Smooth muscle cell (in vitro differentiated cells): ENCODE measurements around the gene TCF4. TPM values are rescaled to one million over a fixed set of nuclear protein-coding genes. Genes with fewer than 3 reads are reported as not detected.

Source experiments
- DNase-seq: peaks from one replicate; lab custom pipeline; 2025; ENCODE audit not compliant: unreplicated experiment; lab: John Stamatoyannopoulos, UW
- H2AFZ ChIP-seq: fragments of 200-600 bp; sonication (generic); 2 replicates; pipeline ENCODE4 v1.6.0; 2016; ENCODE audit warnings: antibody characterized with exemption, low read depth, mild to moderate bottlenecking
- H3F3A ChIP-seq: fragments of 200-600 bp; sonication (generic); 2 replicates; pipeline ENCODE4 v1.6.0; 2017; ENCODE audit warnings: antibody characterized with exemption, low read depth
- H3K27ac ChIP-seq: fragments of 200-600 bp; sonication (generic); 2 replicates; pipeline ENCODE4 v1.5.1; 2016; ENCODE audit warnings: low read depth, mild to moderate bottlenecking
- H3K27me3 ChIP-seq: fragments of 200-600 bp; sonication (generic); 2 replicates; pipeline ENCODE4 v1.6.1; 2016; ENCODE audit warnings: low read depth, mild to moderate bottlenecking
- H3K36me3 ChIP-seq: fragments of 200-600 bp; sonication (generic); 2 replicates; pipeline ENCODE4 v1.5.1; 2016; ENCODE audit warnings: low read depth
- H3K4me1 ChIP-seq: fragments of 200-600 bp; sonication (generic); 2 replicates; pipeline ENCODE4 v1.5.1; 2016; ENCODE audit warnings: low read depth
- H3K4me2 ChIP-seq: fragments of 200-600 bp; sonication (generic); 2 replicates; pipeline ENCODE4 v1.6.0; 2016; ENCODE audit warnings: mild to moderate bottlenecking
- H3K4me3 ChIP-seq: fragments of 200-600 bp; sonication (generic); 2 replicates; pipeline ENCODE4 v1.5.1; 2016; ENCODE audit warnings: mild to moderate bottlenecking
- H3K79me2 ChIP-seq: fragments of 200-600 bp; sonication (generic); 2 replicates; pipeline ENCODE4 v1.6.0; 2016; ENCODE audit warnings: low read depth, mild to moderate bottlenecking
- H3K9ac ChIP-seq: fragments of 200-600 bp; sonication (generic); 2 replicates; pipeline ENCODE4 v1.6.0; 2016; ENCODE audit warnings: low read depth
- H3K9me3 ChIP-seq: fragments of 200-600 bp; sonication (generic); replicated peaks from 2 replicates; pipeline ENCODE4 v1.5.1; 2016; ENCODE audit warnings: low read depth
- H4K20me1 ChIP-seq: fragments of 200-600 bp; sonication (generic); 2 replicates; pipeline ENCODE4 v1.6.0; 2016; ENCODE audit warnings: low read depth
- WGBS: methylation state at CpG from one replicate; pipeline ENCODE4 v1.1.7; 2016; ENCODE audit warnings: low lambda C conversion rate; 5-methylcytosine and 5-hydroxymethylcytosine counted together
- polyA plus RNA-seq: library from polyadenylated mRNA; unstranded; fragments of >200 nt; fragmentation: Nextera tagmentation; extraction: Ambion mirVana; gene quantifications from 2 replicates; pipeline ENCODE4 v1.2.1, GENCODE V29; 2016
- total RNA-seq: library from RNA; depleted of rRNA; stranded (reverse); fragments of >200 nt; gene quantifications from 2 replicates; pipeline ENCODE4 v1.2.3, GENCODE V29; 2014
- TF ChIP-seq, protein P1 (sequence below): fragments of 200-600 bp; sonication (generic); IDR thresholded peaks from 2 replicates; pipeline ENCODE4 v1.5.1; 2017; ENCODE audit warnings: borderline replicate concordance, mild to moderate bottlenecking, antibody characterized with exemption; ENCODE audit not compliant: insufficient read depth, poor library complexity, severe bottlenecking

Gene TCF4
- total and polyA plus RNA-seq, 2 experiments from 2014 or later, result 105 to 120 TPM

DNA sequence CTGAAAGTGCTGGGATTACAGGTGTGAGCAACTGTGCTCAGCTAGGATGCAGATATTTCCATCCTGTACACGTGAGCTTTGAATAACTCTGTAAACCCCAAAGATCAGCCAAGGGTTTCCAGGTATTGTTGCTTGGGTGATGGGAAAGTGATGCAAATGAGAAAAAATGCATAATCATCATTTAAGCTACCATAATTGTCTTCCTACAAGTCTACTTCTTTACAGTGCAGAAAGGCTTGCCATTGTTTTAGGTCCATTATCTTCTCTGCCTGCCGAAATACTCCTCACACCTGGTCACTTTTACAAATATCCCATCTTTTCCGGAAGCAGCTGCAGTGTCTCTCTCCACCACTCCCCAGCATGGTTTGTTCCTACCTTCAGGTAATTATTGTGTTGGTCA lies 368.9 kb downstream of the TCF4 start:
- H3K4me3 ChIP-seq, result no peak overlapping the region
- H3K9ac ChIP-seq, result no peak overlapping the region
- no peaks in the 10 kb centered on the region for H3K79me2 ChIP-seq
- DNase-seq, result no peak
- WGBS, result 95% methylated on average over 3 of the region's 3 CpGs
- no peak overlapping the region for H3K4me2 ChIP-seq
- H3K27me3 ChIP-seq, result no peaks in the 10 kb centered on the region
- no peak overlapping the region for H2AFZ ChIP-seq
- H3K9me3 ChIP-seq, result no peaks in the 10 kb centered on the region
- no peaks in the 10 kb centered on the region for H3K36me3 ChIP-seq
- H3K4me1 ChIP-seq, result no peaks in the 10 kb centered on the region
- H4K20me1 ChIP-seq, result no peaks in the 10 kb centered on the region
- no peak overlapping the region for H3K27ac ChIP-seq
- TF ChIP-seq, protein P1, sequence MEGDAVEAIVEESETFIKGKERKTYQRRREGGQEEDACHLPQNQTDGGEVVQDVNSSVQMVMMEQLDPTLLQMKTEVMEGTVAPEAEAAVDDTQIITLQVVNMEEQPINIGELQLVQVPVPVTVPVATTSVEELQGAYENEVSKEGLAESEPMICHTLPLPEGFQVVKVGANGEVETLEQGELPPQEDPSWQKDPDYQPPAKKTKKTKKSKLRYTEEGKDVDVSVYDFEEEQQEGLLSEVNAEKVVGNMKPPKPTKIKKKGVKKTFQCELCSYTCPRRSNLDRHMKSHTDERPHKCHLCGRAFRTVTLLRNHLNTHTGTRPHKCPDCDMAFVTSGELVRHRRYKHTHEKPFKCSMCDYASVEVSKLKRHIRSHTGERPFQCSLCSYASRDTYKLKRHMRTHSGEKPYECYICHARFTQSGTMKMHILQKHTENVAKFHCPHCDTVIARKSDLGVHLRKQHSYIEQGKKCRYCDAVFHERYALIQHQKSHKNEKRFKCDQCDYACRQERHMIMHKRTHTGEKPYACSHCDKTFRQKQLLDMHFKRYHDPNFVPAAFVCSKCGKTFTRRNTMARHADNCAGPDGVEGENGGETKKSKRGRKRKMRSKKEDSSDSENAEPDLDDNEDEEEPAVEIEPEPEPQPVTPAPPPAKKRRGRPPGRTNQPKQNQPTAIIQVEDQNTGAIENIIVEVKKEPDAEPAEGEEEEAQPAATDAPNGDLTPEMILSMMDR, result no peak
- no peaks in the 10 kb centered on the region for H3F3A ChIP-seq

DNA sequence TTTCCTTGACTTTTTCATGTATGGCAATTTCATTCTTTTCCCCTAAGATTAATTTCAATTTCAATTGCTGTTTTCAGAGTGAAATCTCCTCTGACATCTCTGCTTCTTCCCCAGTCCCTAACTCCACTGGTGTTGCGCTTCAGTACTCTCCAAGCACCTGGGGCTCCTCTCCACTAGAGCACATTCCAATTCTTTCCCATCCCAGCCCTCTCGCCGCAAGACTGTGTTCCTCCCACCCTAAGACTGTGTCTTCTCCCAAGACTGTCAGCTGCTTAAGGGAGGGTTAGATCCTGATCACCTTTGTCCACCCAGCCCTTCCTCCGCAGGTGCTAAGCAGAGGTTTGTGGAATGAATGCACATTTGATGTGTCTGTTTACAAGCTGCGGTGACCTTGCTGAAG lies 373.0 kb downstream of the TCF4 start:
- Histone ChIP-seq H3K27ac (no peak overlapping the region), H3K4me1 (no peaks in the 10 kb centered on the region), H2AFZ (no peak overlapping the region), H3K79me2 (no peaks in the 10 kb centered on the region), H3K4me2 (no peak overlapping the region), H4K20me1 (no peaks in the 10 kb centered on the region), H3K36me3 (no peaks in the 10 kb centered on the region), H3K9me3 (no peaks in the 10 kb centered on the region), H3K4me3 (no peak overlapping the region), H3F3A (no peaks in the 10 kb centered on the region), H3K9ac (no peak overlapping the region), H3K27me3 (no peaks in the 10 kb centered on the region)
- WGBS, result 83% methylated on average over 5 of the region's 5 CpGs
- DNase-seq, result no peak
- TF ChIP-seq, protein P1, result no peak

DNA sequence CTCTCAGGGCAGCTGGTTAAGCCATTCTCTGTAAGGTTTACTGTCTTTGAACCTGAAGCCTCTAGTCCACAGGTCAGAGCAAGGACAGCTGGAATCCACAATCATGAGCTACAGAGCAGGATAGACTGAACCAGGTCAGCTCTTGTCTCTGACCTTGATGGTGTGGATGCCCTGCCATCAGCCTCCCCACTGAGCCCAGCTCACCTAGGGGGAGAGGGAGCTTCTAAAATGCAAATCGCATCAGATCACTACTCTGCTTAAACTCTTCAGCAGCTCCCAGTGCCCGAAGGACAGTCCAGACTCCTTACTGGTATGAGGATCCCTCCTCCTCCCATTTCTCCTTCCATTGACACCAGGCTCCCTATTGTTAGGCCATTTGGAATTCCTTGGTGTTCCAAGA lies 373.5 kb downstream of the TCF4 start:
- H3K27ac ChIP-seq, result no peak overlapping the region
- 39% methylated on average over 2 of the region's 2 CpGs for WGBS

DNA sequence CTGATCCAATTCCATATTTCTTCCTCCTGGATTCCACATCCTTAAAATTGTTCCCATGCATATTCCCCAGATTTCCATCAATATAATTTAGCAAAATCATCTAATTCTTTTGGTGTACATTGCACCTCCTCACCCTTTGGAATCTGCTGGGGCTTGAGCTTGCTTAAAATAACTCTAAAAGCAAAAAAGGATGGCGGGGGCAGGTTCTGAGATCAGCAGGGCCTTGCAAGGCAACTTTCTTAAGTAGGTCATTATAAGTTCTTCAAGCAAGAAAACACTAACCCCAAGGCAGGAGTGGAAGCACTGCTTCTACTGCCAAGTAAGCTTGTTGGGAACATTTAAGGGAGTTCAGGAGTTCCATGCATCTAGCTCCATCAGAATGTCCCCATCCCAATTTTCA lies 374.4 kb downstream of the TCF4 start:
- 87% methylated on average over 1 of the region's 1 CpG for WGBS
- Histone ChIP-seq H2AFZ (no peak overlapping the region), H4K20me1 (no peaks in the 10 kb centered on the region), H3K4me2 (no peak overlapping the region), H3K4me1 (no peaks in the 10 kb centered on the region), H3K36me3 (no peaks in the 10 kb centered on the region), H3K4me3 (no peak overlapping the region), H3K9ac (no peak overlapping the region), H3K27ac (no peak overlapping the region), H3K9me3 (no peaks in the 10 kb centered on the region), H3K27me3 (no peaks in the 10 kb centered on the region), H3K79me2 (no peaks in the 10 kb centered on the region), H3F3A (no peaks in the 10 kb centered on the region)
- TF ChIP-seq, protein P1, result no peak
- DNase-seq, result no peak

More for the DNA sequence above, 373.5 kb downstream of the TCF4 start:
- Histone ChIP-seq H3K4me1 (no peaks in the 10 kb centered on the region), H4K20me1 (no peaks in the 10 kb centered on the region), H3K9me3 (no peaks in the 10 kb centered on the region), H3F3A (no peaks in the 10 kb centered on the region), H2AFZ (no peak overlapping the region), H3K79me2 (no peaks in the 10 kb centered on the region), H3K4me3 (no peak overlapping the region), H3K4me2 (no peak overlapping the region), H3K9ac (no peak overlapping the region), H3K36me3 (no peaks in the 10 kb centered on the region), H3K27me3 (no peaks in the 10 kb centered on the region)
- TF ChIP-seq, protein P1, result no peak
- DNase-seq, result no peak
